B cell (primary cell): ENCODE measurements around the gene PRPF38A. TPM values are rescaled to one million over a fixed set of nuclear protein-coding genes. Genes with fewer than 3 reads are reported as not detected.

Source experiments
- ATAC-seq: fragments of 200-7000 bp; cut with Tn5 transposase; one replicate; pipeline ENCODE4 v1.10.0; 2021; ENCODE audit warnings: low read depth, mild to moderate bottlenecking, moderate number of reproducible peaks, moderate library complexity
- CTCF ChIA-PET: fragments of 350-600 bp; sonication (Branson Sonifier 250); formaldehyde crosslinking; loops from one replicate; lab custom pipeline; 2021; ENCODE audit warnings: antibody characterized with exemption, inconsistent platforms; lab: Charles Lee
- POLR2A ChIA-PET: fragments of 350-600 bp; sonication (Branson Sonifier 250); formaldehyde crosslinking; loops from one replicate; lab custom pipeline; 2021; ENCODE audit warnings: antibody characterized with exemption; lab: Charles Lee
- DNase-seq: peaks from one replicate; pipeline ENCODE4 v3.0.0; 2013
- H2AFZ ChIP-seq: 2 replicates; pipeline ENCODE4 v1.6.1; 2012; ENCODE audit warnings: mild to moderate bottlenecking, low read depth, low read length; ENCODE audit not compliant: insufficient read depth, poor library complexity, severe bottlenecking
- H3K27ac ChIP-seq, 2 donors: 1 replicate in 1 of 2; 2 replicates in 1 of 2; pipeline ENCODE4 v1.5.1; 2012 to 2013; ENCODE audit warnings: low read length in 2 of 2, mild to moderate bottlenecking in 2 of 2, moderate library complexity in 1 of 2
- H3K27me3 ChIP-seq, 4 experiments: fragments of 200-600 bp in 1 of 4; sonication (generic) in 1 of 4; replicated peaks in 1 of 4; 1 replicate in 2 of 4; 2 replicates in 2 of 4; pipeline versions ENCODE4 v1.6.1 to v1.7.0; 2013 to 2016; ENCODE audit warnings: low read length in 3 of 4, mild to moderate bottlenecking in 2 of 4, mixed read lengths in 1 of 4, moderate library complexity in 1 of 4; ENCODE audit not compliant: insufficient read depth in 4 of 4, control insufficient read depth in 3 of 4; ENCODE audit errors: control extremely low read depth in 1 of 4
- H3K36me3 ChIP-seq, 2 experiments: replicated peaks in 1 of 2; 1 replicate in 1 of 2; 2 replicates in 1 of 2; pipeline versions ENCODE4 v1.6.1 to v1.7.1; 2013; ENCODE audit warnings: low read length in 1 of 2; ENCODE audit not compliant: insufficient read depth in 2 of 2, control insufficient read depth in 1 of 2; ENCODE audit errors: control extremely low read depth in 1 of 2, extremely low read depth in 1 of 2
- H3K4me1 ChIP-seq, 2 donors: fragments of 200-600 bp in 1 of 2; sonication (generic) in 1 of 2; 1 replicate in 1 of 2; 2 replicates in 1 of 2; pipeline versions ENCODE4 v1.5.1 to v1.6.1; 2013 to 2017; ENCODE audit warnings: low read length in 2 of 2; ENCODE audit not compliant: control insufficient read depth in 2 of 2, insufficient read depth in 2 of 2
- H3K4me2 ChIP-seq: replicated peaks from 2 replicates; pipeline ENCODE3; 2012; ENCODE audit warnings: mild to moderate bottlenecking, low read depth, low read length; ENCODE audit not compliant: poor library complexity, severe bottlenecking
- H3K4me3 ChIP-seq, 5 experiments: fragments of 200-600 bp in 1 of 5; sonication (generic) in 1 of 5; 1 replicate in 3 of 5; 2 replicates in 2 of 5; pipeline versions ENCODE4 v1.5.1 to v1.7.0; 2011 to 2016; ENCODE audit warnings: low read length in 4 of 5, mild to moderate bottlenecking in 4 of 5, low read depth in 2 of 5, control low read depth in 1 of 5, moderate library complexity in 1 of 5; ENCODE audit not compliant: insufficient read depth in 1 of 5; ENCODE audit errors: control extremely low read depth in 1 of 5, extremely low read depth in 1 of 5
- H3K79me2 ChIP-seq: fragments of 200-600 bp; sonication (generic); one replicate; pipeline ENCODE4 v1.6.0; 2016; ENCODE audit warnings: low read length; ENCODE audit not compliant: control insufficient read depth, insufficient read depth
- H3K9ac ChIP-seq: fragments of 200-600 bp; sonication (generic); 2 replicates; pipeline ENCODE4 v1.6.1; 2017; ENCODE audit warnings: mild to moderate bottlenecking, low read length, moderate library complexity
- H3K9me3 ChIP-seq, 3 donors: one replicate each; pipeline versions ENCODE4 v1.6.1 to v1.7.1; 2013; ENCODE audit warnings: low read length in 2 of 3; ENCODE audit not compliant: control insufficient read depth in 2 of 3, insufficient read depth in 1 of 3; ENCODE audit errors: control extremely low read depth in 1 of 3
- H4K20me1 ChIP-seq: 2 replicates; pipeline ENCODE4 v1.6.0; 2012; ENCODE audit warnings: mild to moderate bottlenecking, low read length; ENCODE audit not compliant: insufficient read depth, control insufficient read depth, poor library complexity, severe bottlenecking
- H3K27ac Mint-ChIP-seq: one replicate; pipeline ENCODE4 v1.8.0; 2021; ENCODE audit warnings: mixed read lengths
- H3K27me3 Mint-ChIP-seq: one replicate; pipeline ENCODE4 v1.8.0; 2021; ENCODE audit warnings: mixed read lengths
- H3K4me1 Mint-ChIP-seq: one replicate; pipeline ENCODE4 v1.8.0; 2021; ENCODE audit warnings: mixed read lengths
- H3K4me3 Mint-ChIP-seq: one replicate; pipeline ENCODE4 v1.8.0; 2021; ENCODE audit warnings: mixed read lengths
- H3K9me3 Mint-ChIP-seq: one replicate; pipeline ENCODE4 v1.8.0; 2022; ENCODE audit warnings: mixed read lengths; ENCODE audit not compliant: insufficient read depth
- EZH2 ChIP-seq: IDR thresholded peaks from 2 replicates; pipeline ENCODE4 v1.6.1; 2012; ENCODE audit warnings: borderline replicate concordance, low read depth, mild to moderate bottlenecking, moderate library complexity, low read length; ENCODE audit not compliant: insufficient read depth, poor library complexity, severe bottlenecking
- WGBS: methylation state at CpG from one replicate; pipeline ENCODE4 v1.1.5; 2013; ENCODE audit warnings: missing lambda C conversion rate; ENCODE audit not compliant: insufficient coverage; 5-methylcytosine and 5-hydroxymethylcytosine counted together
- intact Hi-C: fragments of 100-400 bp; cut with micrococcal nuclease; formaldehyde crosslinking; loops from one replicate; pipeline ENCODE4 v1.10.0; 2022
- polyA plus RNA-seq: library from polyadenylated mRNA; depleted of rRNA; stranded (reverse); fragments of >200 nt; gene quantifications from 2 replicates; pipeline ENCODE4 v1.2.3, GENCODE V29; 2012
- total RNA-seq, 2 donors: library from RNA; stranded (reverse); fragments of 120-200 nt in 1 of 2; gene quantifications; 1 replicate in 1 of 2; 2 replicates in 1 of 2; pipeline versions ENCODE4 v1.2.3 to v1.2.4, GENCODE V29; 2013 to 2022
- TF ChIP-seq, protein P1 (sequence below): fragments of 200-600 bp; IDR thresholded peaks from one replicate; pipeline ENCODE4 v1.8.0; 2022; ENCODE audit warnings: antibody characterized with exemption, mild to moderate bottlenecking

The PRPF38A gene
- total and polyA plus RNA-seq, 2 donors (not counting 1 experiment from before 2014, with no cell fraction given), result 21.8 to 69.8 TPM

- intact Hi-C loops, result no loop called here
- no peaks in the 10 kb centered on the region for H3K4me1 Mint-ChIP-seq
- WGBS, result 95% methylated on average over 3 of the region's 5 CpGs
- Histone ChIP-seq H3K27ac (no peak overlapping the region), H3K79me2 (no peaks in the 10 kb centered on the region), H4K20me1 (no peaks in the 10 kb centered on the region), H3K4me2 (no peak overlapping the region), H3K9ac (no peak overlapping the region), H2AFZ (no peak overlapping the region), H3K9me3 (no peaks in the 10 kb centered on the region), H3K4me1 (no peaks in the 10 kb centered on the region), H3K4me3 (no peak overlapping the region), H3K27me3 (no peaks in the 10 kb centered on the region), H3K36me3 (no peaks in the 10 kb centered on the region)
- ChIA-PET CTCF (no interaction called here), POLR2A (no interaction called here)
- no peaks in the 10 kb centered on the region for H3K27me3 Mint-ChIP-seq
- TF ChIP-seq, protein P1, sequence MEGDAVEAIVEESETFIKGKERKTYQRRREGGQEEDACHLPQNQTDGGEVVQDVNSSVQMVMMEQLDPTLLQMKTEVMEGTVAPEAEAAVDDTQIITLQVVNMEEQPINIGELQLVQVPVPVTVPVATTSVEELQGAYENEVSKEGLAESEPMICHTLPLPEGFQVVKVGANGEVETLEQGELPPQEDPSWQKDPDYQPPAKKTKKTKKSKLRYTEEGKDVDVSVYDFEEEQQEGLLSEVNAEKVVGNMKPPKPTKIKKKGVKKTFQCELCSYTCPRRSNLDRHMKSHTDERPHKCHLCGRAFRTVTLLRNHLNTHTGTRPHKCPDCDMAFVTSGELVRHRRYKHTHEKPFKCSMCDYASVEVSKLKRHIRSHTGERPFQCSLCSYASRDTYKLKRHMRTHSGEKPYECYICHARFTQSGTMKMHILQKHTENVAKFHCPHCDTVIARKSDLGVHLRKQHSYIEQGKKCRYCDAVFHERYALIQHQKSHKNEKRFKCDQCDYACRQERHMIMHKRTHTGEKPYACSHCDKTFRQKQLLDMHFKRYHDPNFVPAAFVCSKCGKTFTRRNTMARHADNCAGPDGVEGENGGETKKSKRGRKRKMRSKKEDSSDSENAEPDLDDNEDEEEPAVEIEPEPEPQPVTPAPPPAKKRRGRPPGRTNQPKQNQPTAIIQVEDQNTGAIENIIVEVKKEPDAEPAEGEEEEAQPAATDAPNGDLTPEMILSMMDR, result no peak
- no peak for TF ChIP-seq EZH2
- H3K27ac Mint-ChIP-seq, result no peak overlapping the region
- no peak overlapping the region for H3K4me3 Mint-ChIP-seq
- DNase-seq (no peak), ATAC-seq (no peak)
- H3K9me3 Mint-ChIP-seq, result no peaks in the 10 kb centered on the region
These were observed 11.2 kb upstream of the PRPF38A start for GRCh38 chr1:52393174-52393573.

DNA sequence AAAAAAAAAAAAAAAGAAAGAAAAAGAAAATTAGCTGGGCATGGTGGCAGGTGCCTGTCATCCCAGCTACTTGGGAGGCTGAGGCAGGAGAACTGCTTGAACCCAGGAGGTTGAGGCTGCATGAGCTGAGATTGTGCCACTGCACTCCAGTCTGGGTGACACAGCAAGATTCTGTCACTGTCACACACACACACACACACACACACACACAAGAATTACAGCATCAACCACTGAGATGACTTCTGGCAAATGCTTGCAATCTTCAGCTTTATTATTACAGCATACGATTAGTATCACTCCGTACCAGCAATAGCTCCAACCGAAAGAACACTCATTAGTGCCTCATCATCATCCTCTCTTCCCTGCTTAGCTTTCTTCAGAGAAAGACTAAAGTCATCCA lies 4.8 kb upstream of the PRPF38A start:
- ATAC-seq (no peak), DNase-seq (no peak)
- Histone ChIP-seq H3K4me2 (no peak overlapping the region), H3K79me2 (peaks cover 18% of the 10 kb centered on the region), H3K4me1 (peaks cover 6 to 12% of the 10 kb centered on the region in 2 donors), H4K20me1 (no peaks in the 10 kb centered on the region), H3K27me3 (no peaks in the 10 kb centered on the region), H3K4me3 (no peak overlapping the region), H2AFZ (no peak overlapping the region), H3K9me3 (no peaks in the 10 kb centered on the region), H3K27ac (no peak overlapping the region), H3K36me3 (no peaks in the 10 kb centered on the region), H3K9ac (no peak overlapping the region)
- intact Hi-C loops, result loop anchor here (10.0 kb wide), 1 partner anchor 525 kb away; the partner anchor contains the start of genes ECHDC2 and SCP2
- peaks cover 13% of the 10 kb centered on the region for H3K4me1 Mint-ChIP-seq
- TF ChIP-seq, protein P1, result no peak
- no peak for TF ChIP-seq EZH2
- POLR2A ChIA-PET, result interaction anchor here (0.7 kb wide), 1 partner anchor 700 kb away, joined by 4 read pairs; no protein-coding TSS in a partner anchor
- no peaks in the 10 kb centered on the region for H3K27me3 Mint-ChIP-seq
- H3K4me3 Mint-ChIP-seq, result no peak overlapping the region
- WGBS, result 100% methylated on average over 3 of the region's 3 CpGs
- no peaks in the 10 kb centered on the region for H3K9me3 Mint-ChIP-seq
- H3K27ac Mint-ChIP-seq, result no peak overlapping the region
- CTCF ChIA-PET, result interaction anchor here (0.6 to 0.7 kb wide), 2 partner anchors 107 to 362 kb away, joined by 3 to 4 read pairs; no protein-coding TSS in a partner anchor
